Esophagus muscularis mucosa (tissue), 4 donors: ENCODE measurements around the gene CD63. TPM values are rescaled to one million over a fixed set of nuclear protein-coding genes. Genes with fewer than 3 reads are reported as not detected.

ENCODE experiments used
- DNase-seq: peaks from one replicate; pipeline ENCODE4 v3.0.0-alpha.2; 2017; ENCODE audit errors: extremely low spot score
- H3K27ac ChIP-seq, 4 donors: fragments of 200-600 bp; sonication (generic); replicated peaks in 1 of 4; 1 replicate in 3 of 4; 2 replicates in 1 of 4; pipeline ENCODE4 v1.5.1; 2016 to 2019; ENCODE audit warnings: mild to moderate bottlenecking in 1 of 4
- H3K27me3 ChIP-seq, 4 donors: fragments of 200-600 bp; sonication (generic); one replicate each; pipeline versions ENCODE4 v1.5.1 to v1.6.0; 2016 to 2019
- H3K36me3 ChIP-seq, 4 donors: fragments of 200-600 bp; sonication (generic); one replicate each; pipeline ENCODE4 v1.5.1; 2016 to 2019
- H3K4me1 ChIP-seq, 4 donors: fragments of 200-600 bp; sonication (generic); one replicate each; pipeline ENCODE4 v1.5.1; 2016 to 2019
- H3K4me3 ChIP-seq, 4 donors: fragments of 200-600 bp; sonication (generic); 1 replicate in 2 of 4; 2 replicates in 2 of 4; pipeline ENCODE4 v1.5.1; 2016 to 2019; ENCODE audit warnings: mild to moderate bottlenecking in 4 of 4, moderate library complexity in 1 of 4
- H3K9me3 ChIP-seq, 4 donors: fragments of 200-600 bp; sonication (generic); 1 replicate in 3 of 4; 2 replicates in 1 of 4; pipeline ENCODE4 v1.5.1; 2016 to 2019
- CTCF ChIP-seq, 3 experiments: fragments of 200-600 bp in 2 of 3; fragments of 450-650 bp in 1 of 3; sonication (generic) in 2 of 3; IDR thresholded peaks; one replicate each; pipeline ENCODE4 v1.5.1; 2017 to 2019; ENCODE audit warnings: antibody characterized with exemption in 3 of 3, mild to moderate bottlenecking in 2 of 3, moderate library complexity in 1 of 3
- EP300 ChIP-seq: sonication (generic); formaldehyde crosslinking; IDR thresholded peaks from one replicate; pipeline ENCODE4 v1.6.1; 2017; ENCODE audit warnings: antibody characterized with exemption
- POLR2A ChIP-seq: fragments of 450-650 bp; IDR thresholded peaks from one replicate; pipeline ENCODE4 v1.6.1; 2017; ENCODE audit warnings: antibody characterized with exemption, moderate library complexity, mild to moderate bottlenecking, low read depth
- POLR2AphosphoS5 ChIP-seq, 2 donors: sonication (generic); formaldehyde crosslinking; IDR thresholded peaks; one replicate each; pipeline ENCODE4 v1.6.1; 2017; ENCODE audit warnings: antibody characterized with exemption in 2 of 2
- WGBS: methylation state at CpG from one replicate; pipeline ENCODE4 v1.1.5; 2018; 5-methylcytosine and 5-hydroxymethylcytosine counted together
- intact Hi-C: fragments of 100-400 bp; cut with DNase I; formaldehyde crosslinking; loops from one replicate; pipeline ENCODE4 v1.15.1; 2023
- total RNA-seq, 4 donors: library from RNA; depleted of rRNA; stranded (reverse); fragments of >200 nt; gene quantifications; one replicate each; pipeline versions ENCODE4 v1.1.0 to v1.2.1, GENCODE V29; 2016

Gene CD63
- total RNA-seq, 4 donors from 2014 or later: 742 to 1,177 (median 845) TPM

GRCh38 chr12:55719371-55719770, 9.4 kb downstream of the CD63 start:
- no peak overlapping the region for H3K4me3 ChIP-seq
- no peak for TF ChIP-seq POLR2A
- TF ChIP-seq EP300: no peak
- TF ChIP-seq CTCF (IDR thresholded peaks at IDR 0.05): no peak
- no peak for TF ChIP-seq POLR2AphosphoS5 (IDR thresholded peaks at IDR 0.05)
- H3K9me3 ChIP-seq: no peaks in the 10 kb centered on the region
- no peaks in the 10 kb centered on the region for H3K27me3 ChIP-seq
- 57% methylated on average over 7 of the region's 7 CpGs for WGBS
- DNase-seq: no peak
- peaks cover 0 to 26% (median 10%) of the 10 kb centered on the region in 4 donors for H3K36me3 ChIP-seq
- H3K27ac ChIP-seq: peak overlapping the region; percentile 89 to 100 (median 98)
- H3K4me1 ChIP-seq: peaks cover 72 to 95% (median 89%) of the 10 kb centered on the region in 4 donors
- intact Hi-C loops: no loop called here

GRCh38 chr12:55718624-55719275, 10.1 kb downstream of the CD63 start:
- Histone ChIP-seq H3K27me3 (no peaks in the 10 kb centered on the region), H3K4me1 (peaks cover 67 to 94% (median 86%) of the 10 kb centered on the region in 4 donors), H3K27ac (peak overlapping the region; percentile 89 to 100 (median 98)), H3K4me3 (no peak overlapping the region), H3K9me3 (no peaks in the 10 kb centered on the region), H3K36me3 (peaks cover 0 to 20% (median 3%) of the 10 kb centered on the region in 4 donors)
- intact Hi-C loops: no loop called here
- 43% methylated on average over 4 of the region's 4 CpGs for WGBS
- TF ChIP-seq POLR2AphosphoS5 (IDR thresholded peaks at IDR 0.05) (peak in 1 of 2 donors; percentile 13), POLR2A (no peak)
- DNase-seq: no peak

GRCh38 chr12:55718015-55718414, 10.8 kb downstream of the CD63 start:
- H3K27ac ChIP-seq: peak overlapping the region; percentile 89 to 100 (median 98)
- peaks cover 69 to 94% (median 86%) of the 10 kb centered on the region in 4 donors for H3K4me1 ChIP-seq
- TF ChIP-seq POLR2A: no peak
- no peak for TF ChIP-seq EP300
- TF ChIP-seq CTCF (IDR thresholded peaks at IDR 0.05): no peak
- no peak for TF ChIP-seq POLR2AphosphoS5 (IDR thresholded peaks at IDR 0.05)
- no peak for DNase-seq
- H3K4me3 ChIP-seq: peak overlapping the region in 1 of 4 donors; percentile 71
- 35% methylated on average over 4 of the region's 4 CpGs for WGBS
- intact Hi-C loops: no loop called here
- H3K36me3 ChIP-seq: peaks cover 0 to 14% (median 0%) of the 10 kb centered on the region in 4 donors
- H3K9me3 ChIP-seq: no peaks in the 10 kb centered on the region
- H3K27me3 ChIP-seq: no peaks in the 10 kb centered on the region

- intact Hi-C loops: no loop called here
- Histone ChIP-seq H3K4me3 (peak overlapping the region; percentile 58 to 71 (median 64)), H3K4me1 (peaks cover 69 to 94% (median 90%) of the 10 kb centered on the region in 4 donors), H3K27ac (peak overlapping the region; percentile 89 to 100 (median 98)), H3K36me3 (peaks cover 0 to 11% (median 0%) of the 10 kb centered on the region in 4 donors), H3K27me3 (no peaks in the 10 kb centered on the region), H3K9me3 (no peaks in the 10 kb centered on the region)
- WGBS: 31% methylated on average over 8 of the region's 8 CpGs
- no peak for TF ChIP-seq POLR2A
- DNase-seq: no peak
Observed at GRCh38 chr12:55717011-55718007, 11.5 kb downstream of the CD63 start.

GRCh38 chr12:55716582-55716957, 12.2 kb downstream of the CD63 start:
- intact Hi-C loops: no loop called here
- TF ChIP-seq EP300 (no peak), CTCF (IDR thresholded peaks at IDR 0.05) (peak in 1 of 3 experiments; percentile 11)
- H3K27ac ChIP-seq: peak overlapping the region; percentile 89 to 100 (median 98)
- H3K27me3 ChIP-seq: no peaks in the 10 kb centered on the region
- H3K4me3 ChIP-seq: peak overlapping the region; percentile 58 to 71 (median 64)
- peaks cover 0 to 11% (median 0%) of the 10 kb centered on the region in 4 donors for H3K36me3 ChIP-seq
- peaks cover 70 to 94% (median 92%) of the 10 kb centered on the region in 4 donors for H3K4me1 ChIP-seq
- 6% methylated on average over 13 of the region's 13 CpGs for WGBS
- no peak for DNase-seq
- H3K9me3 ChIP-seq: no peaks in the 10 kb centered on the region
